ENCODE data around the gene MDGA2. TPM values are rescaled to one million over a fixed set of nuclear protein-coding genes. Genes with fewer than 3 reads are reported as not detected.
A peak's percentile ranks its signal among the peaks of the same experiment; 100 is the strongest.

The MDGA2 gene
- total RNA-seq, 1 donor from 2014 or later, result 2.4 TPM

GRCh38 chr14:47191700-47192099 is 483.7 kb downstream of the MDGA2 start:
- Histone ChIP-seq H3K4me3 (ENCODE audit: insufficient read depth, low read depth, low read length) (no peak overlapping the region), H2AFZ (ENCODE audit: low read depth, low read length) (no peak overlapping the region), H4K20me1 (ENCODE audit: insufficient read depth, low read length) (no peaks in the 10 kb centered on the region), H3K4me1 (ENCODE audit: insufficient read depth, low read length) (peaks cover 14% of the 10 kb centered on the region), H3K27me3 (ENCODE audit: insufficient read depth, low read length) (no peaks in the 10 kb centered on the region), H3K9ac (ENCODE audit: low read length) (no peak overlapping the region), H3K9me3 (ENCODE audit: insufficient read depth, low read depth, low read length) (no peaks in the 10 kb centered on the region), H3K36me3 (ENCODE audit: insufficient read depth, low read length) (no peaks in the 10 kb centered on the region), H3K27ac (ENCODE audit: low read depth, low read length) (no peak overlapping the region), H3K4me2 (ENCODE audit: low read length) (peak overlapping the region; percentile 60), H3K79me2 (ENCODE audit: insufficient read depth, low read length) (no peaks in the 10 kb centered on the region)
- TF ChIP-seq CTCF (IDR thresholded peaks at IDR 0.05; ENCODE audit: insufficient read depth, low read depth, low read length) (no peak), EZH2 (IDR thresholded peaks at IDR 0.05; ENCODE audit: insufficient read depth, low read length) (no peak)
- peak; percentile 32 for DNase-seq (ENCODE audit: low read depth)
- H3K27me3 Mint-ChIP-seq (ENCODE audit: low read depth, unreplicated experiment), result no peaks in the 10 kb centered on the region
- FAIRE-seq, result no peak
- H3K4me3 Mint-ChIP-seq (ENCODE audit: unreplicated experiment), result no peak overlapping the region
- H3K36me3 Mint-ChIP-seq (ENCODE audit: low read depth, unreplicated experiment), result no peaks in the 10 kb centered on the region
- peaks cover 2% of the 10 kb centered on the region for H3K9me3 Mint-ChIP-seq (ENCODE audit: unreplicated experiment)
- H3K27ac Mint-ChIP-seq (ENCODE audit: unreplicated experiment), result no peak overlapping the region
- peaks cover 28% of the 10 kb centered on the region for H3K4me1 Mint-ChIP-seq (ENCODE audit: low read depth, unreplicated experiment)

- Histone ChIP-seq H3K9me3 (ENCODE audit: insufficient read depth, low read depth, low read length) (no peaks in the 10 kb centered on the region), H3K27ac (ENCODE audit: low read depth, low read length) (no peak overlapping the region), H3K27me3 (ENCODE audit: insufficient read depth, low read length) (no peaks in the 10 kb centered on the region), H3K4me2 (ENCODE audit: low read length) (no peak overlapping the region), H3K4me3 (ENCODE audit: insufficient read depth, low read depth, low read length) (no peak overlapping the region), H3K9ac (ENCODE audit: low read length) (no peak overlapping the region), H3K4me1 (ENCODE audit: insufficient read depth, low read length) (peaks cover 14% of the 10 kb centered on the region), H4K20me1 (ENCODE audit: insufficient read depth, low read length) (no peaks in the 10 kb centered on the region), H3K79me2 (ENCODE audit: insufficient read depth, low read length) (no peaks in the 10 kb centered on the region), H3K36me3 (ENCODE audit: insufficient read depth, low read length) (no peaks in the 10 kb centered on the region), H2AFZ (ENCODE audit: low read depth, low read length) (no peak overlapping the region)
- Mint-ChIP-seq H3K36me3 (ENCODE audit: low read depth, unreplicated experiment) (no peaks in the 10 kb centered on the region), H3K27me3 (ENCODE audit: low read depth, unreplicated experiment) (no peaks in the 10 kb centered on the region), H3K27ac (ENCODE audit: unreplicated experiment) (no peak overlapping the region), H3K4me3 (ENCODE audit: unreplicated experiment) (no peak overlapping the region), H3K9me3 (ENCODE audit: unreplicated experiment) (no peaks in the 10 kb centered on the region), H3K4me1 (ENCODE audit: low read depth, unreplicated experiment) (peaks cover 30% of the 10 kb centered on the region)
- FAIRE-seq (no peak), DNase-seq (ENCODE audit: low read depth) (no peak)
- no peak for TF ChIP-seq CTCF (IDR thresholded peaks at IDR 0.05; ENCODE audit: insufficient read depth, low read depth, low read length)
- no peak for TF ChIP-seq EZH2 (IDR thresholded peaks at IDR 0.05; ENCODE audit: insufficient read depth, low read length)
Measured at GRCh38 chr14:47189911-47190484, 485.4 kb downstream of the MDGA2 start.

GRCh38 chr14:47186486-47186885 is 488.9 kb downstream of the MDGA2 start:
- peak; percentile 17 for FAIRE-seq

More at GRCh38 chr14:47186486-47186885, 488.9 kb downstream of the MDGA2 start:
- H3K79me2 ChIP-seq (ENCODE audit: insufficient read depth, low read length), result no peaks in the 10 kb centered on the region
- Mint-ChIP-seq H3K36me3 (ENCODE audit: low read depth, unreplicated experiment) (no peaks in the 10 kb centered on the region), H3K4me1 (ENCODE audit: low read depth, unreplicated experiment) (peaks cover 15% of the 10 kb centered on the region), H3K27me3 (ENCODE audit: low read depth, unreplicated experiment) (no peaks in the 10 kb centered on the region), H3K4me3 (ENCODE audit: unreplicated experiment) (no peak overlapping the region), H3K9me3 (ENCODE audit: unreplicated experiment) (no peaks in the 10 kb centered on the region), H3K27ac (ENCODE audit: unreplicated experiment) (peak overlapping the region; percentile 37)
- no peaks in the 10 kb centered on the region for H3K9me3 ChIP-seq (ENCODE audit: insufficient read depth, low read depth, low read length)
- peaks cover under 1% of the 10 kb centered on the region for H3K4me1 ChIP-seq (ENCODE audit: insufficient read depth, low read length)
- peak overlapping the region; percentile 31 for H3K4me2 ChIP-seq (ENCODE audit: low read length)
- TF ChIP-seq EZH2 (IDR thresholded peaks at IDR 0.05; ENCODE audit: insufficient read depth, low read length) (no peak), CTCF (IDR thresholded peaks at IDR 0.05; ENCODE audit: insufficient read depth, low read depth, low read length) (no peak)
- no peaks in the 10 kb centered on the region for H3K36me3 ChIP-seq (ENCODE audit: insufficient read depth, low read length)
- H3K9ac ChIP-seq (ENCODE audit: low read length), result no peak overlapping the region
- H2AFZ ChIP-seq (ENCODE audit: low read depth, low read length), result no peak overlapping the region
- no peak overlapping the region for H3K4me3 ChIP-seq (ENCODE audit: insufficient read depth, low read depth, low read length)
- no peaks in the 10 kb centered on the region for H4K20me1 ChIP-seq (ENCODE audit: insufficient read depth, low read length)
- no peak overlapping the region for H3K27ac ChIP-seq (ENCODE audit: low read depth, low read length)
- H3K27me3 ChIP-seq (ENCODE audit: insufficient read depth, low read length), result no peaks in the 10 kb centered on the region
- DNase-seq (ENCODE audit: low read depth), result peak; percentile 69
